Adipocyte (in vitro differentiated cells): ENCODE results near the gene CCM2L.

Experiments
- DNase-seq: peaks from one replicate; pipeline ENCODE4 v3.0.0-alpha.2; 2015; ENCODE audit warnings: low read depth
- H3K27me3 ChIP-seq: replicated peaks from 2 replicates; pipeline ENCODE4 v1.7.0; 2013; ENCODE audit warnings: mild to moderate bottlenecking, low read length, moderate library complexity; ENCODE audit not compliant: control insufficient read depth, insufficient read depth
- H3K36me3 ChIP-seq: 2 replicates; pipeline ENCODE4 v1.7.0; 2013; ENCODE audit warnings: low read length, mild to moderate bottlenecking, moderate library complexity; ENCODE audit not compliant: control insufficient read depth, insufficient read depth, severe bottlenecking
- H3K4me1 ChIP-seq: 2 replicates; pipeline ENCODE4 v1.7.0; 2013; ENCODE audit warnings: mild to moderate bottlenecking, low read length, moderate library complexity; ENCODE audit not compliant: control insufficient read depth, insufficient read depth
- H3K4me3 ChIP-seq: 2 replicates; pipeline ENCODE4 v1.7.0; 2013; ENCODE audit warnings: mild to moderate bottlenecking, low read length, moderate library complexity
- H3K9ac ChIP-seq: 2 replicates; pipeline ENCODE4 v1.7.0; 2013; ENCODE audit warnings: mild to moderate bottlenecking, low read length, moderate library complexity
- H3K9me3 ChIP-seq: 2 replicates; pipeline ENCODE4 v1.7.0; 2013; ENCODE audit warnings: mild to moderate bottlenecking, low read length, moderate library complexity; ENCODE audit not compliant: control insufficient read depth

The CCM2L gene

GRCh38 chr20:32051720-32052089 is 41.5 kb downstream of the CCM2L start:
- Histone ChIP-seq H3K36me3 (no peaks in the 10 kb centered on the region), H3K9ac (no peak overlapping the region), H3K4me1 (no peaks in the 10 kb centered on the region), H3K9me3 (peaks cover 5% of the 10 kb centered on the region), H3K27me3 (peaks cover 77% of the 10 kb centered on the region), H3K4me3 (no peak overlapping the region)
- DNase-seq = no peak

- Histone ChIP-seq H3K27me3 (peaks cover 79% of the 10 kb centered on the region), H3K36me3 (no peaks in the 10 kb centered on the region), H3K4me1 (no peaks in the 10 kb centered on the region), H3K9ac (no peak within 1 kb of the TSS), H3K9me3 (peaks cover 5% of the 10 kb centered on the region), H3K4me3 (no peak within 1 kb of the TSS)
- no peak for DNase-seq
Observed at GRCh38 chr20:32052090-32052777, 42.0 kb downstream of the CCM2L start, which contains the start of gene HCK. Gene HCK (plus strand): TSS chr20:32052242.

- Histone ChIP-seq H3K9me3 (peaks cover 5% of the 10 kb centered on the region), H3K4me1 (no peaks in the 10 kb centered on the region), H3K36me3 (no peaks in the 10 kb centered on the region), H3K9ac (no peak overlapping the region), H3K4me3 (no peak overlapping the region), H3K27me3 (peaks cover 83% of the 10 kb centered on the region)
- DNase-seq = no peak
Observed at GRCh38 chr20:32052778-32053362, 42.6 kb downstream of the CCM2L start.

- no peaks in the 10 kb centered on the region for H3K36me3 ChIP-seq
- H3K9ac ChIP-seq = no peak overlapping the region
- no peak for DNase-seq
- peaks cover 85% of the 10 kb centered on the region for H3K27me3 ChIP-seq
- H3K9me3 ChIP-seq = peaks cover 5% of the 10 kb centered on the region
- H3K4me1 ChIP-seq = no peaks in the 10 kb centered on the region
- H3K4me3 ChIP-seq = no peak overlapping the region
Observed at GRCh38 chr20:32053648-32054047, 43.4 kb downstream of the CCM2L start.

- Histone ChIP-seq H3K36me3 (no peaks in the 10 kb centered on the region), H3K9ac (no peak overlapping the region), H3K4me1 (no peaks in the 10 kb centered on the region), H3K4me3 (no peak overlapping the region), H3K27me3 (peaks cover 73% of the 10 kb centered on the region), H3K9me3 (no peaks in the 10 kb centered on the region)
- DNase-seq = no peak
Observed at GRCh38 chr20:32056708-32057483, 46.7 kb downstream of the CCM2L start.

- no peaks in the 10 kb centered on the region for H3K36me3 ChIP-seq
- H3K4me3 ChIP-seq = no peak overlapping the region
- DNase-seq = no peak
- H3K9me3 ChIP-seq = no peaks in the 10 kb centered on the region
- no peaks in the 10 kb centered on the region for H3K4me1 ChIP-seq
- peaks cover 65% of the 10 kb centered on the region for H3K27me3 ChIP-seq
- no peak overlapping the region for H3K9ac ChIP-seq
Observed at GRCh38 chr20:32057656-32058184, 47.5 kb downstream of the CCM2L start.

GRCh38 chr20:32059189-32059588 is 49.0 kb downstream of the CCM2L start:
- no peak overlapping the region for H3K4me3 ChIP-seq
- DNase-seq = no peak
- H3K4me1 ChIP-seq = no peaks in the 10 kb centered on the region
- peaks cover 64% of the 10 kb centered on the region for H3K27me3 ChIP-seq
- H3K9ac ChIP-seq = no peak overlapping the region
- no peaks in the 10 kb centered on the region for H3K9me3 ChIP-seq
- no peaks in the 10 kb centered on the region for H3K36me3 ChIP-seq

- H3K9me3 ChIP-seq = no peaks in the 10 kb centered on the region
- H3K4me1 ChIP-seq = peaks cover 9% of the 10 kb centered on the region
- peaks cover 47% of the 10 kb centered on the region for H3K27me3 ChIP-seq
- no peak overlapping the region for H3K4me3 ChIP-seq
- DNase-seq = no peak
- no peaks in the 10 kb centered on the region for H3K36me3 ChIP-seq
- H3K9ac ChIP-seq = no peak overlapping the region
Observed at GRCh38 chr20:32062776-32063170, 52.5 kb downstream of the CCM2L start.

- H3K9ac ChIP-seq = no peak overlapping the region
- H3K4me1 ChIP-seq = peaks cover 13% of the 10 kb centered on the region
- no peak for DNase-seq
- H3K27me3 ChIP-seq = peaks cover 39% of the 10 kb centered on the region
- no peaks in the 10 kb centered on the region for H3K9me3 ChIP-seq
- no peaks in the 10 kb centered on the region for H3K36me3 ChIP-seq
- H3K4me3 ChIP-seq = no peak overlapping the region
Observed at GRCh38 chr20:32063695-32064094, 53.5 kb downstream of the CCM2L start.

GRCh38 chr20:32064667-32065066 is 54.4 kb downstream of the CCM2L start:
- Histone ChIP-seq H3K9me3 (no peaks in the 10 kb centered on the region), H3K27me3 (peaks cover 32% of the 10 kb centered on the region)

GRCh38 chr20:32067234-32067821 is 57.1 kb downstream of the CCM2L start:
- H3K27me3 ChIP-seq = peaks cover 19% of the 10 kb centered on the region
- H3K36me3 ChIP-seq = no peaks in the 10 kb centered on the region
- DNase-seq = peak; percentile 77
- H3K4me3 ChIP-seq = no peak overlapping the region
- H3K4me1 ChIP-seq = peaks cover 18% of the 10 kb centered on the region
- no peaks in the 10 kb centered on the region for H3K9me3 ChIP-seq
- H3K9ac ChIP-seq = no peak overlapping the region

More at GRCh38 chr20:32064667-32065066, 54.4 kb downstream of the CCM2L start:
- peaks cover 18% of the 10 kb centered on the region for H3K4me1 ChIP-seq
- no peak for DNase-seq
- no peaks in the 10 kb centered on the region for H3K36me3 ChIP-seq
- no peak overlapping the region for H3K4me3 ChIP-seq
- H3K9ac ChIP-seq = no peak overlapping the region
